Measurements from ENCODE around the gene PIGQ.

The PIGQ gene

DNA sequence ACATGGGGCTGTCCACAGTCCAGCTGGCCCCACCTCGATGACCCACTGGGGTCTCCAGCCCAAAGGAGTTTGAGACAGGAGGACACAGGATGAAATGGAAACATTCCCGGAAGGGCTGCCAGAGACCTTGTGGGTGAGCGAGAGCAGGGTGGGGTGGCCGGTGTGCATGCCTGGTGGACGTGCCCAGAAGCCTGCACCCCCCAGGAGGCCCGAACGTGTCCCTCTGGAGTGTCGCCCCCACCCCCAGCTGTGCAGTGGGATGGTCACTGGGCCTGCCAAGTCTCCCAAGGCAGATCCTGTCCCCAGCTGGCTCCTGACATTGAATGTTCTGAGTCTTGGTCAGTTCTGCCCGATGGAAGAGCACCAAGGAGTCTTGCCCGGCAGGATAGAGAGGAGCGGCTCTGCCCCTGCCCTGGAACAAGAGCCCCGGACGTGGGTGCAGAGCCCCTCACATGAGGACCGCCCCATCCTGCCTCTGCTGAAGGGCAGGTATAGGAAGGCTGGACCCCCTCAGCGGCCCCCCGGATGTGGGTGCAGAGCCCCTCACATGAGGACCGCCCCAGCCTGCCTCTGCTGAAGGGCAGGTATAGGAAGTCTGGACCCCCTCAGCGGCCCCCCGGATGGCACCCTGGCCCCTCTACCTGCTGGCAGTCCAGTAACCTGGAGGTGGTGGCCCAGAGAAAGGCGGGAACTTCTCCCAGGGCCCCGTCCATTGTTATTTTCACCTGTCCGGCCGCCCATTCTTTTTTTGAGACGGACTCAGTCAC, 45.3 kb upstream of the PIGQ start:
- TF ChIP-seq, protein P1, sequence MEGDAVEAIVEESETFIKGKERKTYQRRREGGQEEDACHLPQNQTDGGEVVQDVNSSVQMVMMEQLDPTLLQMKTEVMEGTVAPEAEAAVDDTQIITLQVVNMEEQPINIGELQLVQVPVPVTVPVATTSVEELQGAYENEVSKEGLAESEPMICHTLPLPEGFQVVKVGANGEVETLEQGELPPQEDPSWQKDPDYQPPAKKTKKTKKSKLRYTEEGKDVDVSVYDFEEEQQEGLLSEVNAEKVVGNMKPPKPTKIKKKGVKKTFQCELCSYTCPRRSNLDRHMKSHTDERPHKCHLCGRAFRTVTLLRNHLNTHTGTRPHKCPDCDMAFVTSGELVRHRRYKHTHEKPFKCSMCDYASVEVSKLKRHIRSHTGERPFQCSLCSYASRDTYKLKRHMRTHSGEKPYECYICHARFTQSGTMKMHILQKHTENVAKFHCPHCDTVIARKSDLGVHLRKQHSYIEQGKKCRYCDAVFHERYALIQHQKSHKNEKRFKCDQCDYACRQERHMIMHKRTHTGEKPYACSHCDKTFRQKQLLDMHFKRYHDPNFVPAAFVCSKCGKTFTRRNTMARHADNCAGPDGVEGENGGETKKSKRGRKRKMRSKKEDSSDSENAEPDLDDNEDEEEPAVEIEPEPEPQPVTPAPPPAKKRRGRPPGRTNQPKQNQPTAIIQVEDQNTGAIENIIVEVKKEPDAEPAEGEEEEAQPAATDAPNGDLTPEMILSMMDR (IDR thresholded peaks at IDR 0.05; ENCODE audit: insufficient read depth, low read length, missing control alignments): no peak
- ChIA-PET CTCF (no interaction called here), POLR2A (no interaction called here)
- H3K4me3 ChIP-seq (ENCODE audit: low read depth, low read length): no peak overlapping the region
- no peak for DNase-seq (ENCODE audit: low read depth, low spot score)

DNA sequence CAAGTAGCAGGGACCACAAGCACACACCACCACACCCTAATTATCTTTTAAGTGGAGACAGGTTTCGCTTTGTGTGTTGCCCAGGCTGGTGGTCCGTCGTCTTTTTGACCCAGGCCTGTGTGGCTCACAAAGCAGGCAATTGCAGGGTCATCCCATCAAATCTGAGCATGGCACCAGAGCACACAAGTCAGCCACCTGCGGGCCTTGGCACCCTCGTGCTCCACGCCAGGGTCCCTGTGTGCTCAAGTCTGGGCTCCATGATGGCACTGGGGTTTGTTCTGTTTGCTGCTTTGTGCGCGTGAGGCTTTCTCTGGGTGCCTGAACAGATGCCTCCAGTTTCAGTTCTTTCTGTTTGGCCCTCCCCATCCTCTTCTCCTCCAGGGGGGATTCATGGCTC, 44.6 kb upstream of the PIGQ start:
- no peak for DNase-seq (ENCODE audit: low read depth, low spot score)
- no peak overlapping the region; the same call in 1 of the 2 replicates for H3K4me3 ChIP-seq (ENCODE audit: low read depth, low read length)
- TF ChIP-seq, protein P1 (IDR thresholded peaks at IDR 0.05; ENCODE audit: insufficient read depth, low read length, missing control alignments): no peak
- ChIA-PET CTCF (no interaction called here), POLR2A (no interaction called here)

DNA sequence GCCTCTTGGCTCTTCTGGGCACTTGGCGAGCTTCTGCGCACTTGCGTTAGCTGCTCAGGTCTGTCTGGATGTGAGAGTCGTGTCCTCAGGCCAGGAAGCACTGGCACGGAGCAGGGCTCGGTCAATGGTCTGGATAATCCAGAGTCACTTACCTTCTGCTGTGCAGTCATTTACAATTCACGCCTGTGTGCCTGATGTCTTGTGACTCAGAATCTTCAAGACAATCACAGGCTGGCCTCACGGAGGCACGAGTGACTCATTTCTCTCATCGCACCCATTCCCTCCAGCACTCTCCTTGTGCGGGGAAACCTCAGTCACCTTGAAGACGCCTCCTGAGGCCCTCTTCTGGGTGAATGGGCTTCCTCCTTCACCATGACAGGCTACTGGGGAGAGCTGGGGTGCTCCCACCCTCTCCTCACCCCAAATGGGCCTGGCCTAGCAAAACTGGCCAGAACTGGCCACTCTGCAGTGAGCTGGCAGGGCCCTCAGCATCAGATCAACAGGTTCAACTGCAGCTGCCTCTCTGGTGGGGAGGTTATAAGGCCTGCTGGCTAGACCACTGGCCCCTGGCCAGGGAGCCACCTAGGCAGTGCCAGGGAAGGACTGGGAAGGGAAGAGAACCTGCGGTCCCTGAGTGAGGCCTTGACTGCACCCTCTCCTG, 44.1 kb upstream of the PIGQ start:
- peak overlapping the region; percentile 82 for H3K4me3 ChIP-seq (ENCODE audit: low read depth, low read length)
- TF ChIP-seq, protein P1 (IDR thresholded peaks at IDR 0.05; ENCODE audit: insufficient read depth, low read length, missing control alignments): no peak
- ChIA-PET POLR2A (interaction anchor here (0.8 to 0.9 kb wide), 2 partner anchors 63 to 139 kb away, joined by 3 to 4 read pairs; no protein-coding TSS in a partner anchor), CTCF (no interaction called here)
- DNase-seq (ENCODE audit: low read depth, low spot score): peak; percentile 57

DNA sequence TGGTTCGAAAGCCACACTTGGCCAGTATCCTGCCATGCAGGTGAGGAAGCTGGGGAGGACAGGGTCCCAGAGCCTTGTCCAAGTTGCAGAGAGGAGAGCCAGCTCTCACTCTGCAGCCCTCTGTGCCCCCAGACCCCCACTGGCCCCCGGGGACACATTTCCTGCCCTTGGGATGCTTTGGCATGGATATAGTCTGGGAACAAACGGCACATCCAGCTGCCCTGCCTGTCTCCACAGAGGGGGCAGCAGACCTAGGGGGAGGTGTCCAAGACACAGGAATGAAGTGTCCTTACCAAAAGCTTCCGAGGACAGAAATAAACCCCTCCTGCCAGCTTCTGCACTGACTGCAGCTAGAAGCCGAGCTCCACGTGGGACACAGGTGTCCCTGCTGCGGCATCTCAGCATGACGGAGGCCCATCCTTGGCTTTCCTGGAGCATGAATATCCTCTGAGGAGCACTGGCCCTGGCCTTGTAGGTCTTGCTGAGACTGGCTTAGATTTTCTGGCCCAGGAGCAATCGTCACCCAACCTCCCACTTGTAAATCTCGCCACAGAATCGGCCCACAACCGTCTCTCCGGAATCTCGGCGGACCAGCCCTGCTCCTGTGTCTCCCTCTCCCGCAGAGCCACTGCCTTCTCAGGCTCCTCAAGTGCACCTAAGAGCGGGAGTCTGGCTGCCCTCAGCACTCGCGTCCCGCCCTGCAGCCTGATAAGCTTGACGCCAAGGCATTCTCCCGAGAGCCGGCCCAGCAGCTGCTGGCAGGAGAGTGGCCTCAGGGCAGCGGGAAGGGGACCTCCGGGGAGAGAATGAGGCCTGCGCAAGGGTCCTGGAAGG, 43.4 kb upstream of the PIGQ start:
- CTCF ChIA-PET: interaction anchor here (1.0 to 1.2 kb wide), 2 partner anchors 13 to 135 kb away, joined by 3 to 7 read pairs; no protein-coding TSS in a partner anchor
- peak overlapping the region; percentile 82 for H3K4me3 ChIP-seq (ENCODE audit: low read depth, low read length)
- TF ChIP-seq, protein P1 (IDR thresholded peaks at IDR 0.05; ENCODE audit: insufficient read depth, low read length, missing control alignments): no peak
- DNase-seq (ENCODE audit: low read depth, low spot score): no peak
- POLR2A ChIA-PET: interaction anchor here (0.6 to 1.2 kb wide), 6 partner anchors 8 to 140 kb away, joined by 3 to 5 read pairs (median 4); partner anchors contain the start of gene METTL26

DNA sequence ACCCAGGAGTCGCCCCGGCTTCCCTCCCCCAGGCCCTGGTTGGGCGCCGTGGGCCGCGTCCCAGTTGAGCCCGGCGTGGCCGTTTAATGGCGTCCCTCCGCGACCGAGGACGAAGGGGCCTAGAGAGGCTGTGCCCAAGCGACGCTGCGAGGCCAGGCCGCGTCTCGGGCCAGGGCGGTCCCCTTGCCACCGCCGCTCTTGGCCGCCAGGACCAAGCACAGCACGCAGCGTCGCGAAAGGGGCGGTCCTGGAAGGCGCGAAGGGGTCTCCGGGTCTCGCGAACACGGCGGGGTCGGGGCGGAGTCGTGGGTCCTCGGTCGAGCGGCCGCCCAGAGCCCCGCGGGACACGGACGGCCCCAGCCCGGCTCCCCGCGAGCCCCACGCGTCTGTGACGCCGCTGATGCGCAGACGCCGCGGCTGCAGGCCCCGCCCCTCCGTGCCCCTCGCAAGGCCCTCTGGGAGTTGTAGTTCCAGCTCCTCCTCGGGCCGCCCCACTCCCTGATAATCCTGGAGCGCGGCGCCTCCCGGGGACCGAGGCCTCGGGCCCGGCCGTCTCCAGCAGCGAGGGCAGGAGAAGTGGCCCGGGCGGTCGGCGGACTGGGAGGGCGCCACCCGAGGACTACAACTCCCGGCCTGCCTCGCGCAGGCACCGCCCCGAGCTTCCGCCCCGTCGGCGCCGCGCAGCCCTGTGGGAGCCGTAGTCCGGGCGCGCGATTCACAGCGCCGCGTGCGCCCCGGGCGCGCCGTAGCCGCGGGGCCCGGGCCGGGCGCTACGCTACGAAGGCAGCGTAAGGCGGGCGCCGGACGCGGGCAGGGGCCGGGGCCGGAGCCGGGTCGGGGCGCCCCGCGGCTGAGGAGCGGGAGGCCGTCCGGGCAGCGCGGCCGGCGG, 42.5 kb upstream of the PIGQ start, which contains the start of gene CAPN15:
TSS of gene CAPN15 (plus strand) at position 698 of the 889 bp plus-strand sequence. CDS start 19,127 bp downstream, outside the sequence.
- DNase-seq (ENCODE audit: low read depth, low spot score): no peak
- ChIA-PET CTCF (interaction anchor here (1.0 to 1.2 kb wide), 2 partner anchors 13 to 134 kb away, joined by 3 to 7 read pairs; no protein-coding TSS in a partner anchor), POLR2A (interaction anchor here (0.6 to 1.2 kb wide), 5 partner anchors 9 to 126 kb away, joined by 3 to 5 read pairs (median 4); partner anchors contain the start of genes DECR2 and METTL26)
- H3K4me3 ChIP-seq (ENCODE audit: low read depth, low read length): peak within 1 kb of the TSS; percentile 82
- TF ChIP-seq, protein P1 (IDR thresholded peaks at IDR 0.05; ENCODE audit: insufficient read depth, low read length, missing control alignments): peak; percentile 31
